ENCODE results near the gene CDX1.

DNA sequence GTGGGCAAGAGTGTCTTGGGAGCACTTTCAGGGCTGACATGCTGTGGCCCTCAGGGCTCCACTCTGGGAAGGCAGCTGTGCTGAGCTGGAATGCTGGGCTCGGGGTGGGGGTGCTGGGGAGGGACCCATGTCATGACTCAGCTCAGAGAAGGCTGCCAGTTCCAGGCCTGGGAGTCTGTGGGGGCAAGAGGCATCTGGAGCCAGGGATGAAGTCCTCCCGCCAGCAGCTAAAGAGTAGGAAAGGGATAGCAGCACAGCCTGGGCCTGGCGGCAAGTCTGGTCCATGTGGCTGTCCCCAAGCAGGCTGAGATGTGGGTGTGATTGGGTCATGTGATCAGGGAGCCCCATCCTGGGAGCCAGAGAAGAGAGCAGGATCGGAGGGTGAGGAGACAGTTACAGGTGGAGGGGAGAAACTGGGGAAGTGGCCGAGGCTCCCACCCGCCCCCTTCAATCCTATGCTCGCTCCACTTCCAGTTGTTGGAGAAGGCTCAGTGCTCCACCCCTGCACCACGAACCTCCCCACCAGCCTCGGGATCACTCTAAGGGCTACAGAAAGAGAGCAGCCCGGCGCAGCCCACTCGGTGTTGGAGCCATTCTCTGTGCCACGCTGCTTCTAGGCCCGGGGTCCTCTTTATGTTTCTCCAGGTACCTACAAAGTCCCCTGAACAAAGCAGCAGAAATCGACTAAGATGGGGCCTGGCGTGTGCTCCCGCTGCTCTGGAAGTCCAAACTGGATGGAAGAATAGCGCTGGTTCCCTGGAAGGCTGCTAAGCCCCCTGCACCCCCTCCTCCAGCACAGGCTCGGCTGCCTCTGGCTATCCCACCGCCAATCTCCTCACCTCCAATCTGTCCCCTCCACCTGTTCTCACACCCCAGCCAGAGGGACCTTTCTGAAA, 23.0 kb upstream of the CDX1 start:
- TF ChIP-seq, protein P1, sequence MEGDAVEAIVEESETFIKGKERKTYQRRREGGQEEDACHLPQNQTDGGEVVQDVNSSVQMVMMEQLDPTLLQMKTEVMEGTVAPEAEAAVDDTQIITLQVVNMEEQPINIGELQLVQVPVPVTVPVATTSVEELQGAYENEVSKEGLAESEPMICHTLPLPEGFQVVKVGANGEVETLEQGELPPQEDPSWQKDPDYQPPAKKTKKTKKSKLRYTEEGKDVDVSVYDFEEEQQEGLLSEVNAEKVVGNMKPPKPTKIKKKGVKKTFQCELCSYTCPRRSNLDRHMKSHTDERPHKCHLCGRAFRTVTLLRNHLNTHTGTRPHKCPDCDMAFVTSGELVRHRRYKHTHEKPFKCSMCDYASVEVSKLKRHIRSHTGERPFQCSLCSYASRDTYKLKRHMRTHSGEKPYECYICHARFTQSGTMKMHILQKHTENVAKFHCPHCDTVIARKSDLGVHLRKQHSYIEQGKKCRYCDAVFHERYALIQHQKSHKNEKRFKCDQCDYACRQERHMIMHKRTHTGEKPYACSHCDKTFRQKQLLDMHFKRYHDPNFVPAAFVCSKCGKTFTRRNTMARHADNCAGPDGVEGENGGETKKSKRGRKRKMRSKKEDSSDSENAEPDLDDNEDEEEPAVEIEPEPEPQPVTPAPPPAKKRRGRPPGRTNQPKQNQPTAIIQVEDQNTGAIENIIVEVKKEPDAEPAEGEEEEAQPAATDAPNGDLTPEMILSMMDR (IDR thresholded peaks at IDR 0.05; ENCODE audit: insufficient read depth, low read length): no peak
- no peak for TF ChIP-seq SPI1 (IDR thresholded peaks at IDR 0.05; ENCODE audit: borderline replicate concordance, low read depth)
- TF ChIP-seq POLR2AphosphoS5 (IDR thresholded peaks at IDR 0.05; ENCODE audit: low read depth): no peak
- no peak for TF ChIP-seq REST (IDR thresholded peaks at IDR 0.05; ENCODE audit: insufficient replicate concordance, low read depth)
- no peak for TF ChIP-seq GABPA (IDR thresholded peaks at IDR 0.05; ENCODE audit: low read depth)

Measured in HL-60 (cell line).